ENCODE results near the gene C1R.

- TF ChIP-seq POLR2A (IDR thresholded peaks at IDR 0.05; ENCODE audit: low read length) (peak; percentile 37), GATA1 (IDR thresholded peaks at IDR 0.05; ENCODE audit: low read depth, low read length) (no peak)
Measured at GRCh38 chr12:7108796-7109571, 16.7 kb upstream of the C1R start, which contains the start of gene C1RL.

Data from erythroblast (primary cell).